SK-N-SH treated with all-trans-retinoic acid at 6 μM for 48 hours (cell line): Measurements from ENCODE around the gene NEK7.

Experiments used
- ATAC-seq: fragments of 200-7000 bp; cut with Tn5 transposase; 3 replicates; pipeline ENCODE4 v1.9.1; 2020; ENCODE audit warnings: mild to moderate bottlenecking, moderate library complexity
- ARNTL ChIP-seq: fragments of 450-650 bp; formaldehyde crosslinking; IDR thresholded peaks from 2 replicates; pipeline ENCODE4 v1.5.0; 2020; ENCODE audit warnings: low read depth, mild to moderate bottlenecking, moderate library complexity, borderline replicate concordance
- BACH2 ChIP-seq: fragments of 250-450 bp; sonication (Bioruptor Pico); IDR thresholded peaks from 2 replicates; pipeline ENCODE4 v1.9.0; 2021; ENCODE audit warnings: mild to moderate bottlenecking, borderline replicate concordance
- ESRRG ChIP-seq: fragments of 250-450 bp; sonication (Bioruptor Pico); IDR thresholded peaks from 2 replicates; pipeline ENCODE4 v1.6.1; 2021; ENCODE audit warnings: mild to moderate bottlenecking
- GLIS3 ChIP-seq: fragments of 250-450 bp; sonication (Bioruptor Pico); IDR thresholded peaks from 2 replicates; pipeline ENCODE4 v1.5.0; 2020; ENCODE audit warnings: mild to moderate bottlenecking, moderate library complexity
- ISL1 ChIP-seq: fragments of 250-450 bp; sonication (Bioruptor Pico); IDR thresholded peaks from 2 replicates; pipeline ENCODE4 v2.1.2; 2022; ENCODE audit warnings: mild to moderate bottlenecking, moderate library complexity
- OSR1 ChIP-seq: fragments of 250-450 bp; sonication (Bioruptor Pico); IDR thresholded peaks from 2 replicates; pipeline ENCODE4 v1.8.0; 2022; ENCODE audit warnings: moderate library complexity, mild to moderate bottlenecking, inconsistent platforms
- PPARA ChIP-seq: fragments of 250-450 bp; sonication (Bioruptor Pico); IDR thresholded peaks from 2 replicates; pipeline ENCODE4 v1.5.0; 2020; ENCODE audit warnings: mild to moderate bottlenecking, borderline replicate concordance
- RARB ChIP-seq: fragments of 250-450 bp; sonication (Bioruptor Pico); IDR thresholded peaks from 2 replicates; pipeline ENCODE4 v1.8.0; 2021; ENCODE audit warnings: mild to moderate bottlenecking, moderate library complexity
- SNAI2 ChIP-seq: fragments of 250-450 bp; sonication (Bioruptor Pico); IDR thresholded peaks from 2 replicates; pipeline ENCODE4 v1.5.0; 2020; ENCODE audit warnings: mild to moderate bottlenecking, moderate library complexity
- TCF4 ChIP-seq: fragments of 250-450 bp; sonication (Bioruptor Pico); IDR thresholded peaks from 2 replicates; pipeline ENCODE4 v1.8.0; 2021; ENCODE audit warnings: mild to moderate bottlenecking, moderate library complexity, borderline replicate concordance
- TOX ChIP-seq: fragments of 250-450 bp; sonication (Bioruptor Pico); IDR thresholded peaks from 2 replicates; pipeline ENCODE4 v1.8.0; 2021; ENCODE audit warnings: mild to moderate bottlenecking, moderate library complexity, borderline replicate concordance
- TSHZ2 ChIP-seq: fragments of 250-450 bp; sonication (Bioruptor Pico); IDR thresholded peaks from 2 replicates; pipeline ENCODE4 v1.5.0; 2020; ENCODE audit warnings: mild to moderate bottlenecking, moderate library complexity
- ZC3H10 ChIP-seq: fragments of 250-450 bp; sonication (Bioruptor Pico); IDR thresholded peaks from 2 replicates; pipeline ENCODE4 v1.5.1; 2021; ENCODE audit warnings: mild to moderate bottlenecking, moderate library complexity
- ZFP3 ChIP-seq: fragments of 250-450 bp; sonication (Bioruptor Pico); IDR thresholded peaks from 2 replicates; pipeline ENCODE4 v1.5.0; 2020; ENCODE audit warnings: mild to moderate bottlenecking, moderate library complexity
- ZFP30 ChIP-seq: fragments of 450-650 bp; formaldehyde crosslinking; IDR thresholded peaks from 2 replicates; pipeline ENCODE4 v1.5.0; 2022; ENCODE audit warnings: mild to moderate bottlenecking, moderate library complexity
- ZNF565 ChIP-seq: fragments of 450-650 bp; formaldehyde crosslinking; conservative IDR thresholded peaks from 2 replicates; pipeline ENCODE4 v1.5.0; 2020; ENCODE audit warnings: low read depth, mild to moderate bottlenecking, moderate library complexity
- ZNF8 ChIP-seq: fragments of 450-650 bp; formaldehyde crosslinking; IDR thresholded peaks from 2 replicates; pipeline ENCODE4 v1.5.0; 2020; ENCODE audit warnings: mild to moderate bottlenecking, moderate library complexity
- TF ChIP-seq, protein P1 (sequence below): fragments of 250-450 bp; sonication (Bioruptor Pico); IDR thresholded peaks from 2 replicates; pipeline ENCODE4 v1.5.1; 2020; ENCODE audit warnings: low read depth, mild to moderate bottlenecking, moderate library complexity
- TF ChIP-seq, protein P2 (sequence below): fragments of 250-450 bp; sonication (Bioruptor Pico); IDR thresholded peaks from 2 replicates; pipeline ENCODE4 v1.8.0; 2021; ENCODE audit warnings: low read depth, mild to moderate bottlenecking, moderate library complexity, borderline replicate concordance
- TF ChIP-seq, protein P3 (sequence below): fragments of 250-450 bp; sonication (Bioruptor Pico); IDR thresholded peaks from 2 replicates; pipeline ENCODE4 v1.8.0; 2020; ENCODE audit warnings: mild to moderate bottlenecking, moderate library complexity, borderline replicate concordance

The NEK7 gene

GRCh38 chr1:198241553-198241952 lies 84.8 kb downstream of the NEK7 start:
- ATAC-seq: no peak; the same call in 2 of the 3 replicates
- no peak for TF ChIP-seq OSR1 (CRISPR knock-in tag)
- TF ChIP-seq TOX: no peak
- TF ChIP-seq RARB (CRISPR knock-in tag): no peak
- no peak for TF ChIP-seq ARNTL (CRISPR knock-in tag)
- TF ChIP-seq SNAI2 (CRISPR knock-in tag): no peak
- no peak for TF ChIP-seq ZNF8 (CRISPR knock-in tag)
- TF ChIP-seq, protein P1, sequence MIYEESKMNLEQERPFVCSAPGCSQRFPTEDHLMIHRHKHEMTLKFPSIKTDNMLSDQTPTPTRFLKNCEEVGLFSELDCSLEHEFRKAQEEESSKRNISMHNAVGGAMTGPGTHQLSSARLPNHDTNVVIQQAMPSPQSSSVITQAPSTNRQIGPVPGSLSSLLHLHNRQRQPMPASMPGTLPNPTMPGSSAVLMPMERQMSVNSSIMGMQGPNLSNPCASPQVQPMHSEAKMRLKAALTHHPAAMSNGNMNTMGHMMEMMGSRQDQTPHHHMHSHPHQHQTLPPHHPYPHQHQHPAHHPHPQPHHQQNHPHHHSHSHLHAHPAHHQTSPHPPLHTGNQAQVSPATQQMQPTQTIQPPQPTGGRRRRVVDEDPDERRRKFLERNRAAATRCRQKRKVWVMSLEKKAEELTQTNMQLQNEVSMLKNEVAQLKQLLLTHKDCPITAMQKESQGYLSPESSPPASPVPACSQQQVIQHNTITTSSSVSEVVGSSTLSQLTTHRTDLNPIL (CRISPR knock-in tag): no peak
- no peak for TF ChIP-seq ISL1
- TF ChIP-seq, all 23 proteins: peak for 0

DNA sequence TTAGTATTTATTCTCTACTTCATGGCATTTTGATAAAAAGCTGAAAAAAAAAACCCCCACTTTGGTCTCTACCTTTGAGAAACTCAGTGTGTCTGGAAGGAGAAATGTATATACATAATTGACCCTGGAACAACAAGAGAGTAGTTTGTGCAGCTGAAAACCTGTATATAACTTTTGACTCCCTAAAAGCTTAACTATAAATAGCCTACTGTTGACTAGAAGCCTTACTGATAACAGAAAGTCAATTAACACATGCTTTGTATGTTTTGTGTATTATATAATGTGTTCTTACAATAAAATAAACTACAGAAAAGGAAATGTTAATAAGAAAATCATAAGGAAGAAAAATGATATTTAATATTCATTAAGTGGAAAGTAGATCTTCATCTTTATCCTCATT lies 88.0 kb downstream of the NEK7 start:
- ATAC-seq: no peak
- TF ChIP-seq ESRRG (CRISPR knock-in tag): no peak
- TF ChIP-seq ZNF8 (CRISPR knock-in tag): no peak
- no peak for TF ChIP-seq TCF4 (CRISPR knock-in tag)
- TF ChIP-seq ZC3H10: no peak
- TF ChIP-seq SNAI2 (CRISPR knock-in tag): no peak
- no peak for TF ChIP-seq BACH2
- no peak for TF ChIP-seq ZFP3 (CRISPR knock-in tag)
- no peak for TF ChIP-seq TSHZ2 (CRISPR knock-in tag)
- no peak for TF ChIP-seq ZFP30 (CRISPR knock-in tag)
- no peak for TF ChIP-seq ARNTL (CRISPR knock-in tag)
- TF ChIP-seq, protein P2, sequence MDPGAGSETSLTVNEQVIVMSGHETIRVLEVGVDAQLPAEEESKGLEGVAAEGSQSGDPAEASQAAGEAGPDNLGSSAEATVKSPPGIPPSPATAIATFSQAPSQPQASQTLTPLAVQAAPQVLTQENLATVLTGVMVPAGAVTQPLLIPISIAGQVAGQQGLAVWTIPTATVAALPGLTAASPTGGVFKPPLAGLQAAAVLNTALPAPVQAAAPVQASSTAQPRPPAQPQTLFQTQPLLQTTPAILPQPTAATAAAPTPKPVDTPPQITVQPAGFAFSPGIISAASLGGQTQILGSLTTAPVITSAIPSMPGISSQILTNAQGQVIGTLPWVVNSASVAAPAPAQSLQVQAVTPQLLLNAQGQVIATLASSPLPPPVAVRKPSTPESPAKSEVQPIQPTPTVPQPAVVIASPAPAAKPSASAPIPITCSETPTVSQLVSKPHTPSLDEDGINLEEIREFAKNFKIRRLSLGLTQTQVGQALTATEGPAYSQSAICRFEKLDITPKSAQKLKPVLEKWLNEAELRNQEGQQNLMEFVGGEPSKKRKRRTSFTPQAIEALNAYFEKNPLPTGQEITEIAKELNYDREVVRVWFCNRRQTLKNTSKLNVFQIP (CRISPR knock-in tag): no peak
- TF ChIP-seq, protein P3, sequence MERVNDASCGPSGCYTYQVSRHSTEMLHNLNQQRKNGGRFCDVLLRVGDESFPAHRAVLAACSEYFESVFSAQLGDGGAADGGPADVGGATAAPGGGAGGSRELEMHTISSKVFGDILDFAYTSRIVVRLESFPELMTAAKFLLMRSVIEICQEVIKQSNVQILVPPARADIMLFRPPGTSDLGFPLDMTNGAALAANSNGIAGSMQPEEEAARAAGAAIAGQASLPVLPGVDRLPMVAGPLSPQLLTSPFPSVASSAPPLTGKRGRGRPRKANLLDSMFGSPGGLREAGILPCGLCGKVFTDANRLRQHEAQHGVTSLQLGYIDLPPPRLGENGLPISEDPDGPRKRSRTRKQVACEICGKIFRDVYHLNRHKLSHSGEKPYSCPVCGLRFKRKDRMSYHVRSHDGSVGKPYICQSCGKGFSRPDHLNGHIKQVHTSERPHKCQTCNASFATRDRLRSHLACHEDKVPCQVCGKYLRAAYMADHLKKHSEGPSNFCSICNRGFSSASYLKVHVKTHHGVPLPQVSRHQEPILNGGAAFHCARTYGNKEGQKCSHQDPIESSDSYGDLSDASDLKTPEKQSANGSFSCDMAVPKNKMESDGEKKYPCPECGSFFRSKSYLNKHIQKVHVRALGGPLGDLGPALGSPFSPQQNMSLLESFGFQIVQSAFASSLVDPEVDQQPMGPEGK (CRISPR knock-in tag): no peak
- TF ChIP-seq OSR1 (CRISPR knock-in tag): no peak
- no peak for TF ChIP-seq RARB (CRISPR knock-in tag)

DNA sequence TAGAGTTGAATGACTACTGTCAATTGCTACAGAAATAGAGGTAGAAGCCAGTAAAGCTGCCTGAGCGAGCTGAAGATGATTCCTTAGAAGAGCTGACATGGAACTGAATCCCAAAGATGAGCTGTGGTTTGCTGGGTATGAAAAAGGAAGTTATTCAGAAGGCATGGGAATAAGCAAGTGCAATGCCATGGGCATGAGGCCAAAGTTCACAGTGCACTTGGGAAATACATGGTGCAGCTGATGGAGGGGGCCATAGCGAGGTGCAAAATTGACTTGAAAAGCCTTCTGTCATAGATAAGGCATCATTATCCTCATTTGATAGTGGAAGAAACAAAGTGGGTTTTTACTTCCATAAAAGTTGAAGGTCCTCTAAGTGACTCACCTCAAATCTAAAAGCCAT lies 88.6 kb downstream of the NEK7 start:
- TF ChIP-seq ZNF8 (CRISPR knock-in tag) (no peak), GLIS3 (CRISPR knock-in tag) (no peak)
- TF ChIP-seq, protein P1 (CRISPR knock-in tag): no peak
- ATAC-seq: no peak; the same call in 2 of the 3 replicates

DNA sequence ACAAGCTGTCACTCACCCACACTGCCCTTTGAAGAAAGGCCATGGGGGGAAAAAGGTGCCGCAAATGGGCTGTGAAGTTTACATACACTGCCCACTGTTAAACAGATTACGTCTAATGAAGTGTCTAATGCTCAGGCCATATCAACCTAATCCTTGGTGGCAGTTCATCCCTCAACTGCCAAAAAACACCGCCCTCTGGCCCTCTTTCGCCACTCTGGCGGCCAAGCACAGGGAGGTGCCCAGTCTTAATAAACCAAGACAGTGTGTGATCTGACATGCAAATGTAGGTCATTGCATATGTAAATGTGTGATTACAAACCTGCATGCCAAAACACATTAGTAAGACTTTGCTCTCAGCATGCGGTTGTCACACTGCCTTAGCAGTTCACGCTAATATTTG lies 89.5 kb downstream of the NEK7 start:
- peak; percentile 17; the same call in 1 of the 3 replicates for ATAC-seq
- TF ChIP-seq, protein P2 (CRISPR knock-in tag): no peak
- TF ChIP-seq, protein P3 (CRISPR knock-in tag): no peak
- TF ChIP-seq ZC3H10 (no peak), OSR1 (CRISPR knock-in tag) (no peak), TCF4 (CRISPR knock-in tag) (no peak), ARNTL (CRISPR knock-in tag) (no peak), ZFP3 (CRISPR knock-in tag) (no peak), PPARA (CRISPR knock-in tag) (no peak), ZNF565 (CRISPR knock-in tag) (no peak), GLIS3 (CRISPR knock-in tag) (no peak)
